DND-41 (cell line): ENCODE data around the gene ZNF23.

Experiments used
- CTCF ChIP-seq: IDR thresholded peaks from 2 replicates; pipeline ENCODE4 v1.5.1; 2012; ENCODE audit warnings: borderline replicate concordance, low read length, moderate library complexity, mild to moderate bottlenecking; ENCODE audit not compliant: poor library complexity, severe bottlenecking; ENCODE audit errors: extremely low read depth
- EZH2 ChIP-seq: IDR thresholded peaks from 3 replicates; pipeline ENCODE4 v1.6.1; 2012; ENCODE audit warnings: borderline replicate concordance, low read depth, mild to moderate bottlenecking, moderate library complexity, low read length, inconsistent platforms; ENCODE audit not compliant: severe bottlenecking

- no peak for TF ChIP-seq CTCF
- no peak for TF ChIP-seq EZH2
These were observed 22.5 kb downstream of the ZNF23 start for GRCh38 chr16:71439523-71439922.
